Measurements from ENCODE around the gene FAM171A2. TPM values are rescaled to one million over a fixed set of nuclear protein-coding genes. Genes with fewer than 3 reads are reported as not detected.
"Not testable (repeated sequence)": the region's sequence is repeated elsewhere in the genome, so short reads cannot be mapped to it uniquely, and the experiment has no call there.

Gene FAM171A2
- total RNA-seq, 1 donor from 2014 or later = 60.8 TPM

GRCh38 chr17:44383363-44383762 is 19.7 kb upstream of the FAM171A2 start:
- DNase-seq = no peak

DNA sequence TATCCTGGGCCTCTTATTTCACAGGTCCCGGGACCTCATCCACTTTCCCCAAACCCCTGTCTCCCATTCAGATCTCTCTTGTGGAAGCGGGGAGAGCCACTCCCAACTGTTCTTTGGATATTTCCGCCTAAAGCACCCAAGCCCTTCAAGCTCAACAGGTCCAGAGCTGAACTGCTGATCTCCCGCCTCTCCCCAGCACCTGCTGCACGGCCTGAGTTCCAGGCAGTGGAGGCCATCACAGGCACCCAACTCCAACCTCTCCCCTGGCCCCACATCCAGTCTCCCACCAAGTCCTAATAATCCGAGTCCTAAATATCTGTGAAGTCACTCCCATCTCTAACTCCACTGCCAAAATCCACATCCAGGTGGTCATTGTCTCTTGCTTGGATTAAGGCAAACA is 19.3 kb upstream of the FAM171A2 start:
- DNase-seq = no peak

DNA sequence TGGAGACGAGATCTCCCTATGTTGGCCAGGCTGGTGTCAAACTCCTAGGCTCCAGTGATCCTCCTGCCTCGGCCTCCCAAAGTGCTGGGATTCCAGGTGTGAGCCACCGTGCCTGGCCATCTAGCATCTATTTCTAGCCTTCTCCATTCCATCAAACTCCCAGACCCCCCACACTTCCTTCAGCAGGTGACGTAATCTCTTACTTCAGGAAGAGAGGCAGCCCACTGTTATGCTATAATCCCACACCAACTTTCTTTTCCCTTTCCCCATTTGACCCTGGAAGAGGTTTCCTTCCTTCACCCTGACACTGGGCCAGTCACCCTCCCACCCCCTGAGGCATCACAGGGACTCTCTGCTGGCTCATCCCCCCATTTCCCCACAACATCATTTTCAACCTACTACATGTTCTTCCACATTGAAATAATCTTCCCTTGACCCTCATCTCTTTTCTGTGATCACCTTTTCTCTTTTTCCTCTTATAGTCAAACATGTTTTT is 18.2 kb upstream of the FAM171A2 start:
- DNase-seq = no peak

DNA sequence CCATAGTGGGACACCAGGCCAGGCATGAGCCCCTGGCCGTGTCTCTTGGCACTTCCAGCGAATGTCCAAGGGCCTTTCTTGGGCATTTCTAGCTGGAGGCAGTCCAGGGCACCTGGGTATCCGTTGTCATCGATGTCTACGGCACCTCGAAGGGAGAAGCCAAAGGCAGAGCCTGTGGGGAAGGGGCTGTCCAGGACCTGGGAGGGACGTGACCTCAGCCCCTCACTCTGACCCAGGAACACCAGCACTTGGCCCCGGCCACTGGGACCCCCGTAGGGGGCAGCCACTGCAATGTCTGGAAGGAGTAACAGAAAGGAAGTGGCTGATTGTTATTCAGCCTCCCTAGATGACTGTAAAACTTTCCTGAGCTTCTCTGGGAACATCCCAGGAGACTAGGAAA is 17.1 kb upstream of the FAM171A2 start:
- DNase-seq = no peak

GRCh38 chr17:44379887-44380286 is 16.2 kb upstream of the FAM171A2 start:
- DNase-seq = no peak

DNA sequence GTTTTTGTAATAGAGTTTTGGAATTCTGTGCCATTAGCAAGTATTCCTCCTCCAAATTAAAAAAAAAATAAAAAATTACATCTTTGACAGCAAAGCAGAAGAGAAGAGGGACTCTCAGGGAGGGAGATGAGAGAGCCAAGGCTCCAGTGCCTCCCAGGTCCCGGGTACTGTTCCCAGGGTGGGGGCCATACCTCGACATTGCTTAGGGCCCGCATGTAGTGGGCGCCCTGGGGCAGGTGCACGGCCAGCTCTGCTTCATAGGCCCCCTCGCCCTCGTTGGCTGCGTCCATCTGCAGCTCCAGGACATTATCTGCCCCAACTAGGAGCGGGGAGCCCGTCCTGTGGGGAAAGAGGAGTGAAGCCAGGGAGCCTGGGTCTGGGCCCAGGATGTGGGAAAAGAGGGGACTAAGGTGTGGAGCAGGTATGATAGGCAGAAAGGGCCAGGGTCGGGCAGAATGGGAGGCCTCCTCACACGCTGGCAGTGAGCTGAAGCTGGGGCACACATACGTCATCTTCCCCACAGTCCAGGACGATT is 14.6 kb upstream of the FAM171A2 start:
- DNase-seq = no peak

GRCh38 chr17:44376779-44377178 is 13.1 kb upstream of the FAM171A2 start:
- DNase-seq = no peak

DNA sequence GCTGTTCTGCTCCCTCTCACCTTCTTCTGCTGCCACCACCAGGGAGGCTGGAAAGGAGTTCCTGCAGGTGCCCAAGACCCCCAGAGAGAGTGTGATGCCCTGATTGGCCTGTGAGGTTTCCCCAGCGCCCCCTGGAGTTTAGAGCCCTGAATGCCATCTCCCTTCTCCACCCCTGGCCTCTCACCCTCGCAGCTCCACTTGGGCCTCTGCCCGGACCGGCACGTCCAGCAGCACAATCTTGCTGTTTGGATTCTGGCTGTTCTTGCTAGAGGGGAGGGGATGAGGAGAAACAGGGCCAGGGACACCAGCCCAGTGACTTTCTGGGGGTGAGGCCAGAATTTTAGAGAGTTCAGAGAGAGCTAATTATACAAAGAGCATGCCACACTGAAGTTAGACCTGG is 12.5 kb upstream of the FAM171A2 start:
- no peak for DNase-seq

- DNase-seq = no peak
Measured at GRCh38 chr17:44375196-44376017, 11.8 kb upstream of the FAM171A2 start.

DNA sequence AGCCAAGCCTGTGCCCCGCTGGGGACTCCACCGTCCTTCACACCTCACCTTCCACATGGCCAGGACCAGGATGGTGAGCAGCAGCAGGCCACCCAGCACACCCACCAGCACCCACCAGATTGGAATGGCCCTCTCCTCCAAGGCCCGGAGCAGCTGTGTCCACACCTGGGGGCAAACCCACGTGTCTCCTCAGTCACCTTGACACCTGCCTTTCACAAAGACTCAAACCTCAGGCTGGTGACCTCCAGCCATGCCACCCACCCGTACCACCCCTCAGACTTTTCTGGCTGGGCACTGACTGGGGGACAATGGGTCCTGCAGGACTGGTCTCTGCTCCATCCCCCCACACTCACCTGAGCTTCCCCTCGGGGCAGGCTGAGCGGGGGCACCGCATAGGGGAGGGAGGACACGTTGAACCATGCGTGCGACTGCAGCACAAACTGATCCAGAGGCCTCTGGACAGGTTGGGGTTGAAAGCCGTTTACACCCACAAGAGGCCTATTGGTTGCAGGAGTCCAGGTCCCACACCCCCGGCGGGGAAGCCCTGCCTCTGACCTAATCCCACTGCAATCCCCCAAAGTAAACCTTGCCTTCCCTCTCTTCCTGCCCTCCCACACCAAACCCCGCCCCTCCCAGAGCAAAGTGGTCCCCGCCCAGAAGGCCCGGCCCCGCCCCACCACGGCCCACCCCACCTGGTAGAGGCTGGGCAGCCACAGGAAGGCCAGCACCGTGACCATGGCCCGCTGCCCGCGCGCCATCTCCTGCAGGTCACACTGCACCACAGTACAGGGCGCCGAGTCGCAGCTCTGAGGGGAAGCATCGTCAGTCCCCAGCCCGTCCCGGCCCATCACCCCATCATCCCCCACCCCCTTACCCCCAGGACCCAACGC is 10.9 kb upstream of the FAM171A2 start:
- DNase-seq = no peak

GRCh38 chr17:44372036-44372435 is 8.4 kb upstream of the FAM171A2 start:
- no peak for DNase-seq

DNA sequence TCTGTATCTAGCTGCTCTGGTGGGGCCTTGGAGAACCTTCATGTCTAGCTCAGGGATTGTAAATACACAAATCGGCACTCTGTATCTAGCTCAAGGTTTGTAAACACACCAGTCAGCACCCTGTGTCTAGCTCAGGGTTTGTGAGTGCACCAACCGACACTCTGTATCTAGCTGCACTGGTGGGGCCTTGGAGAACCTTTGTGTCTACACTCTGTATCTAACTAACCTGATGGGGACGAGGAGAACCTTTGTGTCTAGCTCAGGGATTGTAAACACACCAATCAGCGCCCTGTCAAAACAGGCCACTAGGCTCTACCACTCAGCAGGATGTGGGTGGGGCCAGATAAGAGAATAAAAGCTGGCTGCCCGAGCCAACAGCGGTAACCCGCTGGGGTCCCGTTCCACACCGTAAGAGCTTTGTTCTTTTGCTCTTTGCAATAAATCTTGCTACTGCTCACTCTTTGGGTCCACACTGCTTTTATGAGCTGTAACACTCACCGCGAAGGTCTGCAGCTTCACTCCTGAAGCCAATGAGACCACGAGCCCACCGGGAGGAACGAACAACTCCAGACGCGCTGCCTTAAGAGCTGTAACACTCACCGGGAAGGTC is 5.9 kb upstream of the FAM171A2 start:
- not testable (repeated sequence) for DNase-seq

DNA sequence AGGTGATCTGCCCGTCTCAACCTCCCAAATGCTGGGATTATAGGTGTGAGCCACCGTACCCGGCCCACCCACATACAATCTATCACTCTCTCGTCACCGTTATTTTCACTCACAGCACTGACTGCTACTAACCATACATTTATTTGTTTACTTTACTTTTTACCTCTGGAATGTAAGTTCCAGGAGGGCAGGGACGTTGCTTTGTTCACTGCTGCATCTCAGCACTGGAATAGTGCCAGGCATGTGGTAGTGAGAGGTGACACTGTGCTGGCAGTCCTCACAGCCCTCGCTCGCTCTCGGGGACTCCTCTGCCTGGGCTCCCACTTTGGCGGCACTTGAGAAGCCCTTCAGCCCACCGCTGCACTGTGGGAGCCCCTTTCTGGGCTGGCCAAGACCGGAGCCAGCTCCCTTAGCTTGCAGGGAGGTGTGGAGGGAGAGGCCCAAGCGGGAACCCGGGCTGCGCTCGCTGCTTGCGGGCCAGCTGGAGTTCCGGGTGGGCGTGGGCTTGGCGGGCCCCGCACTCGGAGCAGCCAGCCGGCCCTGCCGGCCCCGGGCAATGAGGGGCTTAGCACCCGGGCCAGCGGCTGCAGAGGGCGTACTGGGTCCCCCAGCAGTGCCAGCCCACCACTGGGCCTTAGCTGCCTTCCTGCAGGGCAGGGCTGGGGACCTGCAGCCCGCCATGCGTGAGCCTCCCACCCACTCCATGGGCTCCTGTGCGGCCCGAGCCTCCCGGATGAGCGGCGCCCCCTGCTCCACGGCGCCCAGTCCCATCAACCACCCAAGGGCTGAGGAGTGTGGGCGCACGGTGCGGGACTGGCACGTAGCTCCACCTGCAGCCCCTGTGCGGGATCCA is 5.0 kb upstream of the FAM171A2 start:
- not testable (repeated sequence) for DNase-seq

DNA sequence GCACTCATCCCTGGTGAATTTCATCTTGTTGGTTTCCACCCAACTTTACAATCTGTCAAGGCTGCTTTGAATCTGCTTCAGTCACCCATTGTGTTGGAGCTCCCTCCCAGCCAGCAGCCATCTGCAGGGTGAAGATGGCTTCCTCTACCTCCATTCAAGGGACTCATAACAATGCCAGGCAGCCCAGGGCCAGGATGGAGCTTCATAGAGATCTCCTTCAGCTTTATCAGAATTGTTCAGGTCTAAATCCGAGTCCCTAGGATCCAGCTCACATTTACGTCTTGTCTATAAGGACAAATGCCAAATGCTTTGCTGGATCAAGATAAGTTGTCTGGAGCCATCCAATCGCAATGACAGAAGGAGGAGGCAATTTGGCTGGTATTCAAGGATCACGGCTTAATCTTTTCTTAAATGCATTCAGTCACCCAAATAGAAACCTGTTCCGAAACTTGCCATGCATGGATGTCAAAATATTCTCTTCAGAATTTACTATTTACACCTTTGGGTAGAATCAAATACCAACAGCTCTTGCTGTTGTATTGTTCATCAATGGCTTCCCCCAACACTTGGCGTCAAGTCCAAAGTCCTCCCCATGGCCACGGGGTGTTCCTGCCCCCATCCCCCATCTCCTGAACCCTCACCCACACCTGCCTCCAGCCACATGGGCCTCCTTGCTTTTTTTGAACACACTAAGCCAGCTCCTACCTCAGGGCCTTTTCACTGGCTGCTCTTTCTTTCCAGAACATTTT is 3.8 kb upstream of the FAM171A2 start:
- DNase-seq = no peak

DNA sequence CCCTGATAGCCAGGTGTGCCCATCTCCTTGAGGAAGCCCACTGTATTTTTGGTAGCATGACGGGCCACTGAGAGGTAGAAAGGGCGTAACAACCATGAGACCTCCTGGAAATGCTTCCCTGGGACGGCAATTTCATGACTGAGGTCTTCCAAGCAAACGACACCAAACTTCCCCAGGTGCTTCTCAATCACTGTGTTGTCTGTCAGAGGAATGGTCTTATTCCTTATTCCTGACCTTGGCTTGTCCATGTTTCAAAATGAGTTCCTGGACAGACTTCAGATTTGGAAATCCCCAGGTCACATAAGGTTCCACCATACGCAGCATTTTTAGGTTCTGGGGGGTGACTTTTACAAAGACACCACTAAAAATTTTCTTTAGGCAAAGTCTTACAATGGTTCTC is 1.4 kb upstream of the FAM171A2 start:
- not testable (repeated sequence) for DNase-seq

DNA sequence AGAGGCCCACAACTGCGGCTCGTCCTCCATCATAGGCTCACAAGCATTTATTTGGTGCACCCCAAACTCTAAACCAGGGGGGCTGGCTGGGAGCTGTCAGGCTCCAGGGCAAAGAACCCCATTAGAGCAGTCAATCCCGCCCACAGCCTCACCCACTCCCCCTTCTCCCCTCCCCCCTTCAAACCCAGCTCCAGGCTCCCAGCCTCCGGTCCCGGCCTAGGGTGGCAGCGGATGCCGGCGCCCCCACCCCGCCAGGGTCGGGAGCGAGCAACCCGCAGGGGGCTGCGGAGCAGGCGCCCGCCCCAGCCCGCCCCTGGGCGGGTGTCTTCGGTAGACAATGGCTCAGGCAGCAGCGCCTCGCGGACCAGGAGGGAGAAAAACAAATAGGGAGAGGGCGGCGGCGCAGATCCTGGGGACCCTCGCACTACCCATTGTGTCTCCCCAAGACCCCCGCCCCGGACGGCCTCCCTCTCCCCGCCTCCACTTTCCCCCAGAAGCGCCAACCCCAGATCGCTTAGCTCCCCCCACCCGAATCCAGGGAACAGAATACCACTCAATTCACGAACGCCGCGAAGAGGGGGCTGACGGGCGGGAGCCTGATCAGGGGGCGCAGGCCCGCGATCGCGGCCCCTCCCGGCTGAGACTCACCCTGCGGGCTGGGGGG is 572 bp downstream of the FAM171A2 start:
- DNase-seq = no peak

DNA sequence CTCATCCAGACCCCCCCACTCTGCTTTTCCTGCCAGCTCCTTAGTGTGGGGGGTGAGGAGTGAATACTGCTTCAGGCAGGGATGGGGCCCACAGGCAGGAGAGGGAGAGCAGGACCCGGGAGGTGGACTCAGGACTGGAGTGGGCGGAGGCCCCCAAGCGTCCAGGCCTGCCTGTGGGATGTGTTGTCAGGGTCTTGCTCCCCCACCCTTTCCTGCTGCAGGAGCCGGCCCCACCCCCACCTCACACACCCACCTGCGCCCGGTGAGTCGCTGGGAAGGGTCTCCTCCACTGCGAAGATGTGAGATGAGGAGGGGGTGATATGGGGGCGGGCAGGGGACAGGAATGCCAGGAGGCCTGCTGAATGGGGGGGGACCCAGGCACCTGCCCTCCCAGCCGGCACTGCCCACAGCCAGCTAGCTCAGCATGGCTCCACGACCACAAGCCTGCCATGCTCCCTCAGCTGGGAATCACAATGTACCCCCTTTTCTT is 1.1 kb downstream of the FAM171A2 start:
- DNase-seq = no peak

GRCh38 chr17:44361292-44362260 is 2.1 kb downstream of the FAM171A2 start:
- DNase-seq = no peak

GRCh38 chr17:44360826-44361225 is 2.8 kb downstream of the FAM171A2 start:
- DNase-seq = no peak
